NCI-H146 treated with DMSO at 0.1 percent for 48 hours (cell line): ENCODE measurements around the gene ACTN1.
"Not testable (repeated sequence)": the region's sequence is repeated elsewhere in the genome, so short reads cannot be mapped to it uniquely, and the experiment has no call there.

Experiments
- DNase-seq: peaks from one replicate; lab custom pipeline; 2025; ENCODE audit not compliant: unreplicated experiment; lab: John Stamatoyannopoulos, UW

Gene ACTN1

DNA sequence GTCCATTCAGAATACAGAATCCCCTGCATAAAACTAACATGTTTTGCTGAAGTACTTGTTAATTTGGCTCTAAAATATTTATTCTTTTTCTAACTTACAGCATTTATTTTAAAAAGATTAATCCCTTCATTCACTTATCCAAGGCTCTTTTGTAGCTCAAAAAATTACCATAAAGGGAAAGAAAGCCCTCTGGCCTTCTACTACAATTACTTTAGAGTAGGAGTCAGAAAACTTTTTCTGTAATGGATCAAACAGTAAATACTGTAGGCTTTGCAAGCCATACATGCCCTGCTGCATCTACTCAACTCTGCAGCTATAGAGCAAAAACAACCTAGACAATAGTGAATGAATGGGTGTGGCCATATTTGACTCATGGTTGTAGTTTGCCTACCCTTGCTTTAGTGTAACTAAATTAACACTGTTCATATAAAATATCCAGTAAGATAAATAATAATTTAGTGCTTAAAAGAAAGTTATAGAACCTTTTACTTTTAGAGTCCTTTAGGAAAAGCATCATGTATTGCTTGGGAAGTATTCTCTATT, 112.0 kb downstream of the ACTN1 start:
- DNase-seq, result no peak

DNA sequence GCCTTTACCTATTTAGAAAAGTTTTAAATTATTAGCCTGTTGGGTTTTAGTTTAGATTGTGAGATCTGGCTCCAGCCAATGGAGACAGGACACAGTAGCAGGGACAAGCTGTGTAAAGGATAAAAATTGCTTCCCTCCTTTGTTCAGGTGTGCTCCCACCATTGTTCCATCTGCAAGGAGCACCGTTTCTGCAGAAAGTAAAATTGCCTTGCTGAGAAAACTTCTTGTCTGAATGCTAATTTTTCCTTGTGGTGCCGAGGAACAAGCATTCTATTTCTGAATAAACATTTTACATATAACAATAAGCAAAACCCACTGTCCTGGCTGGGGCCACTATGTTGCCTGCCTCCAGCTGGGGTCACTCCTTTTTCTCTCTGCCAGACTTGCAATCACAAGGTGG, 113.6 kb downstream of the ACTN1 start:
- no peak for DNase-seq

DNA sequence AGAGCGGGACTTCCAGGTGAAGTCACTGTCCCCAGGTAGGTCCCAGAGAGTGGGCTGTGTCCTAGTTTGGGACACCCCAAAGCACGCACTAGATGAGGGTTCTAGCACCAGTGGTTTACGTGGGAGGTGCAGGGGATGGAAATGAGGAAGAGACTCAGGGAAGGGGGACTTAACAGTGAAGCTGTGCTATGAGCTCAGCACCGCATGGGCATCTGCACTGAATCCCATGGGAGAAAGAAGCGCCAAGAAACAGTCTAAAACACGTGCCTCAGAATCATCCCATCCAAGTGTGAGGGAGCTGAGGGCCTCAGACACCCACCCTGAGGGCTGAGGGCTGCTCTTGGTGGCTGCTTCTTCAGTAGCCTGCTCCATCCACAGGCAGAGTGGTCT, 114.7 kb downstream of the ACTN1 start:
- DNase-seq, result no peak

DNA sequence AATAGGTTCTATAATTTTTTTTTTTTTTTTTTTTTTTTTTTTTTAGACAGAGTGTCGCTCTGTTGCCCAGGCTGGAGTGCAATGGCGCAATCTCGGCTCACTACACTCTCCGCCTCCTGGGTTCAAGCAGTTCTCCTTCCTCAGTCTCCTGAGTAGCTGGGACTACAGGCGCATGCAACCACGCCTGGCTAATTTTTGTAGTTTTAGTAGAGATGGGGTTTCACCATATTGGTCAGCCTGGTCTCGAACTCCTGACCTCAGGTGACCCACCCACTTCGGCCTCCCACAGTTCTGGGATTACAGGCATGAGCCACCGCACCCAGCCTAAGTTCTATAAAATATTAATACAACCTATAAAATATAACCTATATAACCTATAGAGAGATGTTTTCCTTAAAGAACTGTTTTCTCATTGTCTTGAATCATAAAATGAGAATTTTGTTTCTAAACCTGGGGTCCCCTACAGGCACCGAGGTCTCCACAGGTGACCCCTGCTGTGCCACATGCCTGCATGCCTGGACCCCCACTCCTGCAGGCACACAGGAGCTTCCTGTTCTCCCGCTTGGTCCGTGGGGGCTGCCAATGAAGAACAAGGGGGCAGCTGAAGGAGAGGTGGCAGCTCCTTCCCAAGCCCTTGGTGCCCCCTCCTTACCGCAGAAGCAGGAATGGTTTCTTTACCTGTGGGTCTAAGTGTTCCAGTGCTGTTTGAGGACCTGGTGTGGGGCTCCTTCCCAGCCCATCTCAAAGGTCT, 115.3 kb downstream of the ACTN1 start:
- DNase-seq, result no peak

DNA sequence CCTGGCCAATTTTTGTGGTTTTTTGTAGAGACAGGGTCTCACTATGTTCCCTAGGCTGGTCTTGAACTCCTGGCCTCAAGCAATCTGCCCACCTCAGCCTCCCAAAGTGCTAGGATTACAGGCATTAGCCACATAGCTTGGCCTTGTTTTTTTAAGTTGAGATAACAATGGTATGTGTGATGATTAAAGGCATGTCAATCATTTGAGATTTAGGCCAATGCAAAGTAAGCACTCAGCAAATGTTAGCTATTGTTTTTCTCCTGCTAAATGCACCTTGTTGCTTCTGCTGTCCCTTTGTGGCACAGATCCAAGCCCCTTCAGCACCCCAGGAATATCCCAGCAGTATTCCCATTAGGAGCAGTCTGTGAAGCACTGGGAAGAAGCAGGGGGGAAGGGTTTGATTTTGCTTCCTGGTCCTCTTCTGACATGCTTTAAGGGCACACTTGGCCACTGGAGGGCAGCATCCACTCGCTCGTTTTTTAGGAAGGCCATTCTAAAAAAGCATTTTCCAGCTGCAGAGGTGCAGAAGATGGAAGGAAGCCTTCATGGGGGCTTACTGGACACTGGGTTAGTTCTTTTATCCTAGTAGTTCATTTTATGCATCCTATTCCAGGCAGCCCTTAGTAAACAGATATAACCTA, 116.0 kb downstream of the ACTN1 start:
- DNase-seq, result peak; percentile 41

DNA sequence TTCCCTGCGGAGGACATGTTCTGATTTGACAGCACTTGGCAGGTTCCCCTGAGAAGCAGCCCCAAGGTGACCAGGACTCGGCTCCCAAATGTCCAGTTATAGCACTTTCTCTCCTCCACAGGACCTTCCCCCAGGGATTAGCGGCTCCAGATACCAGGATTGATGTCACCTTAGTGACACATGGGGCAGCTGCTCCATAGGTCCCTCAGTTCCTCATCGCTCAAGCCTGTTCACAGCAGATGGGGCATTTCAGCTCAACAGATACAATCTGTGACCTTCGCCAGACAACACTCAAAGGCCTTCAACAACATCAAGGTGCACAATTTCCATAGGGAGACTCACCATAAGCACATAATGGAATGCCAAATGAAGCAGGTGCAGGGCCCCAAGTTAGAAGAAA, 118.3 kb downstream of the ACTN1 start:
- DNase-seq, result no peak

DNA sequence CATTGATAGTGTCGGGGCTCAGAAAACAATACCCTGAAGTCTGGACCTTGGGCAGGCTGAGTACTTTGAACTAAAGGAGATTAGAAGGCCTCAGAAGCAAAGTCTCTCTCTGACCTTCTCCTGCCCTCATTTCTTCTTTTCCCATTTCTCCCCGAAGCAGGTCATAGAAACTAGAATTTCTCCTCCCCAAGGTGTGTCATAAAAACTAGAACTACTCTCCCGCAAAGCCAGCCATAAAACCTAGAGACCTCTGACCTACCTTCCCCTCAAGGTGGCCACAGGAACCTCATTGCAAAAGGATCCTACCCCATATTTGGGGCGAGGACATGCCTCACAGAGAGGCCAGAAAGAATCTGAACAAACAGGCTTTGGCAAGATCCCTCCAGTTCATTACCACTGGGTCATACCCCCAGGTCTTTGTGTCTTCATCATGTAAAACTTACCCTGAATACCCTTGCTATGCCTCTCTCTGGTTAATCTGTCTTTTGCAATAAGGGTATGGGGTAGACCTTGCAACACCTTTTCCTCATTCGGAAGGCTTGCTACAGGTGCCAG, 121.5 kb downstream of the ACTN1 start:
- DNase-seq, result no peak

DNA sequence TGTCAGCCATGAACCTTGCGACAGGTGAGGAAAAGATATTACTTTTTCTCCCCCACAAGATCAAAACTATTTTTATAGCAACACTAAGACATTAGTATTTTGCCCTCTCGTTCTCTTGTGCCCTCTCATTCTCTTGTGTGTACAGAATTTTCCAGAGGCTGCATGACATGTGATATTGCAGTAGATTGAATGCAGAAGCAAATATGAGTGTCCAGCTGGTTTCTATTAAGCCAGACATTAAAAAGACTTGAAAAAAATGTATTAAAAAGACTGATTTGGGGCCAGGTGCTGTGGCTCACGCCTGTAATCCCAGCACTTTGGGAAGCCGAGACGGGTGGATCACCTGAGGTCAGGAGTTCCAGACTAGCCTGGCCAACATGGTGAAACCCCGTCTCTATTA, 122.5 kb downstream of the ACTN1 start:
- no peak for DNase-seq

DNA sequence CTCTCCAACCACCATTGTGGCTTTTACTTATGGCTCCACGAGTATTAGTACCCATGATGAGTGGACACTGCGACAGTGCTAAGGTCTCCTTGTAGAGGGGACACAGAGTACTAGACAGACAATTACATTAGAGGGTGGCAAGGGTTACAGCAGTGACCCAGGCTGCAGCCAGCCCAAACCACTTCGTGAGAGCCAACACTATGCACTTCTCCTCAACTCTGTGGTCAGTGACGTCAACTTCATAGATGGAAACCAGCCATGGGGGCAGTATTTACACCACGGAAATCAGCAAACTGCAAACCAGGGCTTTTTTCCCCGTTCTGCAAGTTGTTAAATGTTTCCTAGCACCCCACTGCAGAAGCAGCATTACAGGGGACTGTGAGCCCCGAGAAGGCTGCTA, 124.7 kb downstream of the ACTN1 start:
- DNase-seq, result no peak

DNA sequence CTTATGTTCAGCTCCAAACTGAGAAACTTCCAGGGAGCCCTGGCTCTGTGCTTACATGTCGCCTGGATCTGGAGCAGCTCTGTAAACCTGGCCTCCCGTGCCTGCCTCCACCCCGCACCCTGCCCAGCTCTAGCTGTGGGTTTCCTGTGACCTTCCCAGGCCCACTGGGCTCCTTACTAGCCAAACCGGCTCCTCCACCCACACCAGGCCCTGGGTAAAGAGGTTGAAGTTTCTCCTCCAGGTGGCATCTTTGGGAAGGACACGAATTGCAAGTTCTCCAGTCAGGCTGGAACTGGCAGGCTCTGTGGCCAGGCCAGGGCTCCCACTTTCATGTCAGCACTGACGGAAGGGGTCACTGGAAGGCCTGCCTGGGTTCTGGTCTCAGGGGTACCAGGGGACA, 125.4 kb downstream of the ACTN1 start:
- DNase-seq, result no peak

DNA sequence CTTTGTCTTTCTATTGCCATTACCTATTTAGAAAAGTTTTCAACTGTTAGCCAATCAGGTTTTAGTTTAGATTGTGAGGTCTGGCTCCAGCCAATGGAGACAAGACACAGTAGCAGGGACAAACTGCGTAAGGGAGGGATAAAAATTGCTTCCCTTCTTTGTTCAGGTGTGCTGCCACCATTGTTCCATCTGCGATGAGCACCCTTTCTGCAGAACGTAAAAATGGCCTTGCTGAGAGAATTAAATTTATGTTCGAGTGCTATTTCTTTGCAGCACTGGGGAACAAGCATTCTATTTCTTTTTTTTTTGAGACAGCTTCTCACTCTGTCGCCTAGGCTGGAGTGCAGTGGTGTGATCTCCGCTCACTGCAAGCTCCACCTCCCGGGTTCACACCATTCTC, 126.6 kb downstream of the ACTN1 start:
- not testable (repeated sequence) for DNase-seq

- DNase-seq, result no peak
Measured at GRCh38 chr14:68851078-68851477, 128.0 kb downstream of the ACTN1 start.

DNA sequence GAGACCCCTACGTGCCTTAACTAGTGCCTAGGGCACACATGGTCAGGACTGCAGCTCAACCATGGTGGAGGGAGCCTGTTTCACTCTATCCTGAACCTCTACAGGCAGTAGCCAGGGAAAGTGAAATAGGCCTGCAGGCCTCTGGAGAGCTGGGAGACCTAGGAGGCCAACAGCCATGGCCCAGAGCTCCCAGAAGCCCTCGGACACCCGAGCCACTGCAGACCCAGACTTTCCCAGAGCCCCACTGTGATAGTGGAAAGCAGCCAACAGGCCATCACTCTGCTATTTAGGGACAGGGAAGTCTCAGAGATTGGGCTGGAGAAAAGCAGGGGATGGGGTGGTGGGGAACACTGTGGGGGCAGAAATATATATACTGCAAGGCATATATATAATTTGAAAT, 129.7 kb downstream of the ACTN1 start:
- no peak for DNase-seq

- DNase-seq, result no peak
Measured at GRCh38 chr14:68848253-68848652, 130.8 kb downstream of the ACTN1 start.

- not testable (repeated sequence) for DNase-seq
Measured at GRCh38 chr14:68847640-68848039, 131.5 kb downstream of the ACTN1 start.

- no peak for DNase-seq
Measured at GRCh38 chr14:68846466-68846865, 132.6 kb downstream of the ACTN1 start.

GRCh38 chr14:68844210-68844545, 134.9 kb downstream of the ACTN1 start:
- DNase-seq, result no peak

GRCh38 chr14:68843471-68844209, 135.5 kb downstream of the ACTN1 start:
- peak; percentile 1 for DNase-seq

DNA sequence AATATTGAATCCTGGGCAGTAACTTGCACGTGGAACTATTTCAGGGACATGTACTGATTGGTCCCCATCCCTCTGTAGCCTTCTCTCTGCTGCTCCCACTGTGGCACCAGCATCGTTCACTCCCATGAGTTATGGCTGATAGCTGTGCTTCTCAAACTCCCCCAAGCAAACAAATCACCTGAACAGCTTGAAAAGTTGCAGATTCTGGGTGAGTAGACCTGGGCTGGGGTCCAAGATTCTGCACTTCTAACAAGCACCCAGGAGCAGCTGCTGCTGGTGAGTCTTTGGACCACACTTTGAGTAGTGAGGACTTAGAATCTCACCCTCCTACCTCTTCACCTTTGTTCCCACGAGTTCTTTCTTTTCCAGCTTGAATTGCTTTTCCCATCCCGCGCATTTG, 136.8 kb downstream of the ACTN1 start:
- no peak for DNase-seq

DNA sequence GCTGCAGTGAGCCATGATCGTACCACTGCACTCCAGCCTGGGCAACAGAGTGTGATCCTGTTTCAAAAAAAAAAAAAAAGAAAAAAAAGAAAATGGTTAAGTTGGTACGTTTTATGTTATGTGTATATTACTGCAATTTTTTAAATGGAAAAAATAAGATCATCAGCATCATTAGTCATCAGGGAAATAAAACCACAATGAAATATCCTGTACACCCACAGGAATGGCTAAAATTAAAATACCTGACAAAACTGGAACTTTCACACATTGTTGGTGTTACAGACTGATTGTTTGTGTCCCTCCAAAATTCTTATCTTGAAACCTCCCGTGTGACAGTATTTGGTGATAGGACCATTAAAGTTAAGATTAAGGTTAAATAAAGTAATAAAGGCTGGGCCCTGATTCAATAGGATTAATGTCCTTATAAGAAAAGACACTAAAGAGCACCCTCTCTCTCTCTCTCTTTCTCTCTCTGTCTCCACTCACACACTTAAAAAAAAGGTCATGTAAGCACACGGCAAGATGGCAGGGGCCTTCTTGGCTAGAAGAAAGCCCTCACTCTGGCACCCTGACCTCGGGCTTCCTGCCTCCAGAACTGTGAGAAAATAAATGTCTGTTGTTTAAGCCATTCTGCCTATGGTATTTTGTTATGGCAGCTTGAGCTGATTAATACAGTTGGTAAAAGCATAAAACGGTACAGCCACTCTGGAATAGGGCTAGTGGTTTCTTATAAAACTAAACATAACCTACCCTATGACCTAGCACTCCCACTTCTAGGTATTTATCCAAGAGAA, 137.9 kb downstream of the ACTN1 start:
- DNase-seq, result no peak

DNA sequence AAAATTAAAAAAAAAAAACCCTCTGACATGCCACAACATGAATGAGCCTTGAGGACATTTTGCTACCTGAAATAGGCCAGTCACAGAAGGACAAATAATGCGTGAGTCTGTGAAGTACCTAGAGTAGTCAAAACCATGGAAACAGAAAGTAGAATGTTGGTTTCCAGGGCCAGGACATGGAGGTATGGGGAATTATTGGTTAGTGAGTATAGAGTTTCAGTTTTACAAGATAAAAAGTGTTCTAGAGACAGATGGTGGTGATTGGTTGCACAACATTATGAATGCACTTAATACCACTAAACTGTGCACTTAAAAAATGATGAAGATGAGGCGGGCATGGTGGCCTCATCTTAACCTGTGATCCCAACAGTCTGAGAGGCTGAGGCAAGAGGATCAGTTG, 138.6 kb downstream of the ACTN1 start:
- DNase-seq, result no peak
